Peyer's patch (tissue), 4 donors: ENCODE data around the gene SSH2.

ENCODE experiments used
- CTCF ChIP-seq, 6 experiments: fragments of 450-650 bp in 4 of 6; fragments of 200-600 bp in 2 of 6; sonication (generic) in 1 of 6; IDR thresholded peaks; one replicate each; pipeline ENCODE4 v1.5.1; 2017 to 2019; ENCODE audit warnings: antibody characterized with exemption in 6 of 6, mild to moderate bottlenecking in 3 of 6, moderate library complexity in 1 of 6
- POLR2A ChIP-seq, 2 donors: fragments of 450-650 bp; IDR thresholded peaks; one replicate each; pipeline ENCODE4 v1.5.1; 2017; ENCODE audit warnings: antibody characterized with exemption in 2 of 2, mild to moderate bottlenecking in 2 of 2, moderate library complexity in 2 of 2

GRCh38 chr17:29885031-29885640 is 44.9 kb downstream of the SSH2 start:
- TF ChIP-seq POLR2A (IDR thresholded peaks at IDR 0.05) (no peak), CTCF (IDR thresholded peaks at IDR 0.05) (no peak)
